Measurements from ENCODE around the gene TAS2R14.

Gene TAS2R14

DNA sequence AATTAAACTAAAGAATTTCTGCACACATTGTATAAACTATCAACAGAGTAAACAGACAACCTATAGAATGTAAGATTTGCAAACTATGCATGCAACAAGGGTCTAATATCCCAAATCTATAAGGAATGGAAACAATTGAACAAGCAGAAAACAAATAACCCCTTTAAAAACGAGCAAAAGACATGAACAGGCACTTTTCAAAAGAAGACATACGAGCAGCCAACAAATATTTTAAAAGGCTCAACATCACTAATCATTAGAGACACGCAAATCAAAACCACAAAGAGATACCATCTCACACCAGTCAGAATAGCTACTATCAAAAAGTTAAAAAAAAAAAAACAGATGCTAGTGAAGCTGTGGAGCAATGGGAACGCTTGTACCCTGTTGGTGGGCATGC lies 34.4 kb downstream of the TAS2R14 start:
- DNase-seq (ENCODE audit: low spot score): no peak

GRCh38 chr12:10901427-10901826 lies 37.6 kb downstream of the TAS2R14 start:
- DNase-seq (ENCODE audit: low spot score): no peak

GRCh38 chr12:10900972-10901371 lies 38.1 kb downstream of the TAS2R14 start:
- no peak for DNase-seq (ENCODE audit: low spot score)

- DNase-seq (ENCODE audit: low spot score): no peak
These were observed 38.5 kb downstream of the TAS2R14 start for GRCh38 chr12:10900530-10900929.

DNA sequence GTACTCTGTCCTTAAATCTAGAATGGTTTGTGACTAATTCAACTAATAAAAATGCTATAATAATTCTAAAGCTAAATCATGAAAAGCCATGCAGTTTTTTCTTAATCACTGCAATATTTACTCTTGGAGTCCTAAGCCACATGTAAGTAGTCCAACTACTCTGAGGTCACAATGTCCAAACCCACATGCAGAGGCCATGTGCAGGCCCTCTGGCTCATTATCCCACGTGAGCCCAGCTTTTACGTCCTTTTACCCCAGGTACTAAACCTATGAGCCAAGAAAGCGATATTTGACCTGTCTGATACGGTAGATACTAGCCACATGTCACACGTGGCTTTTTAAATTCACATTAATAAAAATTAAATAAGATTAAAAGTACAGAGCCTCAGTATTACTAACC lies 42.2 kb downstream of the TAS2R14 start:
- DNase-seq (ENCODE audit: low spot score): no peak

- DNase-seq (ENCODE audit: low spot score): no peak
These were observed 47.1 kb downstream of the TAS2R14 start for GRCh38 chr12:10891937-10892336.

DNA sequence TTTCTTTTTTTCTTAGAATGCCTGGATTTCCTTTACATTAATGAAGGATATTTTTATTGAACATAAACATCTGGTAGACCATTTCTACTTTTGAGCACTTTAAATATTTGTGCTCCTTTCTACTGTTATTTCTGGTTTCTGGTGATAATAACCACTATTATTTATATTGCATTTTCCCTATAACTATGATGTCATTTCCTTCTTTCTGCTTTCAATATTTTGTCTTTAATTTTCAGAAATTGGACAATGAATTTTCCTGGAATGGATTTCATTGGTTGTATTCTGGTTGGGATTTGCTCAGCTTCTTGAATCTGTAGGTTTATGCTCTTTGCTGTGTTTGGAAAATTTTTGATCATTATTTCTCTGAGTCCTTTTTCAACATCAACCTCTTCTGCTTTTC lies 49.8 kb downstream of the TAS2R14 start:
- no peak for DNase-seq (ENCODE audit: low spot score)
